WTC11 (cell line): ENCODE measurements around the gene MRPL54.

Source experiments
- CREB1 ChIP-seq: sonication (generic); formaldehyde crosslinking; IDR thresholded peaks from 2 replicates; pipeline ENCODE4 v1.8.0; 2023; ENCODE audit warnings: mild to moderate bottlenecking, missing genetic modification reagents
- CTCF ChIP-seq: fragments of 200-600 bp; IDR thresholded peaks from 2 replicates; pipeline ENCODE4 v1.8.0; 2022; ENCODE audit warnings: antibody characterized with exemption
- ELF4 ChIP-seq: sonication (generic); formaldehyde crosslinking; IDR thresholded peaks from 2 replicates; pipeline ENCODE4 v1.8.1; 2022; ENCODE audit warnings: low read depth, mild to moderate bottlenecking, moderate library complexity, missing genetic modification reagents
- FOXP4 ChIP-seq: sonication (generic); formaldehyde crosslinking; IDR thresholded peaks from 2 replicates; pipeline ENCODE4 v1.8.0; 2022; ENCODE audit warnings: mild to moderate bottlenecking, missing genetic modification reagents
- MAX ChIP-seq: sonication (generic); formaldehyde crosslinking; IDR thresholded peaks from 2 replicates; pipeline ENCODE4 v1.8.0; 2022; ENCODE audit warnings: mild to moderate bottlenecking, missing genetic modification reagents
- NR1H2 ChIP-seq: sonication (generic); formaldehyde crosslinking; IDR thresholded peaks from 2 replicates; pipeline ENCODE4 v1.9.0; 2021; ENCODE audit warnings: mild to moderate bottlenecking, moderate library complexity, missing genetic modification reagents
- OVOL2 ChIP-seq: fragments of 250-450 bp; sonication (Bioruptor Pico); IDR thresholded peaks from 2 replicates; pipeline ENCODE4 v1.9.0; 2021; ENCODE audit warnings: mild to moderate bottlenecking, borderline replicate concordance
- PREB ChIP-seq: sonication (generic); formaldehyde crosslinking; IDR thresholded peaks from 2 replicates; pipeline ENCODE4 v1.8.1; 2022; ENCODE audit warnings: mild to moderate bottlenecking, missing genetic modification reagents, moderate library complexity, borderline replicate concordance
- SMAD3 ChIP-seq: sonication (generic); formaldehyde crosslinking; IDR thresholded peaks from 2 replicates; pipeline ENCODE4 v1.8.0; 2022; ENCODE audit warnings: missing genetic modification reagents, mild to moderate bottlenecking, borderline replicate concordance
- USF1 ChIP-seq: sonication (generic); formaldehyde crosslinking; IDR thresholded peaks from 2 replicates; pipeline ENCODE4 v1.8.0; 2022; ENCODE audit warnings: mild to moderate bottlenecking, missing genetic modification reagents

GRCh38 chr19:3771906-3772455 is 9.5 kb downstream of the MRPL54 start, which contains the start of gene RAX2:
- TF ChIP-seq SMAD3 (CRISPR knock-in tag) (no peak), CTCF (no peak), MAX (no peak), USF1 (no peak), NR1H2 (CRISPR knock-in tag) (no peak), PREB (CRISPR knock-in tag) (no peak), ELF4 (CRISPR knock-in tag) (no peak), FOXP4 (CRISPR knock-in tag) (no peak), CREB1 (CRISPR knock-in tag) (no peak), OVOL2 (CRISPR knock-in tag) (no peak)
